CD1c-positive myeloid dendritic cell (primary cell): ENCODE results near the gene UTF1.

Experiments used
- DNase-seq: peaks from one replicate; pipeline ENCODE4 v3.0.0-alpha.2; 2016; ENCODE audit errors: extremely low spot score

UTF1 gene

GRCh38 chr10:133247681-133248333, 17.8 kb downstream of the UTF1 start:
- DNase-seq: no peak

DNA sequence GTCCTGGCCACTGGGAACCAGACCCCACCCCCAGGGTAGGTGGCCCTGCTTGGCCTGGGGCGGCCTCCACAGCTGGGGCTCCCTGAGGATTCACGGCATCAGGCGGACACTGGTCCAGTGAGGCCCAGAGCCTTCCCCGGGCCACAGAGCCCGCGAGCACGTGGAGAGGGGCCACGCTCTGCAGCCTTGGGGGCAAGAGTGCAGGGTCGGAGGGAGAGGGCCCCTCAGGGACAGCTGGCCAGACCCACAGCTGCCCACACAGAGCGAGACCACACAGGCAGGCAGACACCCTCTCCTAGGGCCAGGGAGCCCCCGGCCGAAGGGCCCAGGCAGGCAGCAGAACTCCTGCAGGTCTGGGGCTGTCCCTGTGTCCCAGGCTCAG, 18.3 kb downstream of the UTF1 start:
- no peak for DNase-seq

GRCh38 chr10:133249094-133249780, 19.2 kb downstream of the UTF1 start:
- DNase-seq: no peak

DNA sequence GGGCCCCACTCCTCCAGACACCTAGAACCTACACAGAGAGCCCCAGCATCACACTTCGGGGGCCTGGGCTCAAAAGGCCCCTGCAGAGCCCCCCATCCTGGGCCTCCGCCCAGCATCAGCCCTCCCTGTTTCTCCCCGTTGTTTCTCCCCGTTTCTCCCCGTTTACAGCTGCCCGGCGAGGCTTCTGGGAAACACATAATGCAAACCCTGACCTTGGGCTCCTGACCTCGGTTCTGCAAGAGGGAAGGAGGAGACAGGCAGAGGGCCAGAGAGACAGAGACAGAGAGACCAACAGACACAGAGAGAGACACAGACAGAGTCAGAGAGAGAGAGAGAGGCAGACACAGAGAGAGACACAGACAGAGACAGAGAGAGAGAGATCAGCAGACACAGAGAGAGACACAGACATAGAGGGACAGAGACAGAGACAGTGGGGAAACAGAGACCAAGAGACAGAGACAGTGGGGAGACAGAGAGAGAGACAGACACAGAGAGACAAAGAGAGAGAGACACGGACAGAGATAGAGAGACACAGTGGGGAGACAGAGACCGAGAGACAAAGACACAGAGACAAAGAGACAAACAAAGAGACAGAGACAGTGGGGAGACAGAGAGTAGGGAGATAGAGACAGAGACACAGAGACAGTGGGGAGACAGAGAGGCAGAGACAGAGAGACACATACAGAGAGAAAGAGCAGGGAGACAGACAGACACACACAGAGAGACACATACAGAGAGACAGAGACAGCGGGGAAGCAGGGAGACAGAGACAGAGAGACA, 20.1 kb downstream of the UTF1 start:
- DNase-seq: no peak

GRCh38 chr10:133251388-133252222, 21.6 kb downstream of the UTF1 start:
- no peak for DNase-seq

DNA sequence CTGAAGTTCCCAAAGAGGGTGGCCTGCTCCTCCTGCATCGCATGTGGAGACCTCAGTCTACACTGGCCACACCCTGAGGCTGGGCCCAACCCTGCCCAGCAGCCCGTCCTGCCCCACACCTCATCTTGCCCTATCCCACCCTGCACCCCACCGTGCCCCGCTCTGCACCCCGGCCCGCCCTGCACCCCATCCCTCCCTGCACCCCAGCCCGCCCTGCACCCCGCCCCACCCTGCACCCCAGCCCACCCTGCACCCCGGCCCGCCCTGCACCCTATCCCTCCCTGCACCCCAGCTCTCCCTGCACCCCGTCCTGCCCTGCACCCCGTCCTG, 22.2 kb downstream of the UTF1 start:
- no peak for DNase-seq

DNA sequence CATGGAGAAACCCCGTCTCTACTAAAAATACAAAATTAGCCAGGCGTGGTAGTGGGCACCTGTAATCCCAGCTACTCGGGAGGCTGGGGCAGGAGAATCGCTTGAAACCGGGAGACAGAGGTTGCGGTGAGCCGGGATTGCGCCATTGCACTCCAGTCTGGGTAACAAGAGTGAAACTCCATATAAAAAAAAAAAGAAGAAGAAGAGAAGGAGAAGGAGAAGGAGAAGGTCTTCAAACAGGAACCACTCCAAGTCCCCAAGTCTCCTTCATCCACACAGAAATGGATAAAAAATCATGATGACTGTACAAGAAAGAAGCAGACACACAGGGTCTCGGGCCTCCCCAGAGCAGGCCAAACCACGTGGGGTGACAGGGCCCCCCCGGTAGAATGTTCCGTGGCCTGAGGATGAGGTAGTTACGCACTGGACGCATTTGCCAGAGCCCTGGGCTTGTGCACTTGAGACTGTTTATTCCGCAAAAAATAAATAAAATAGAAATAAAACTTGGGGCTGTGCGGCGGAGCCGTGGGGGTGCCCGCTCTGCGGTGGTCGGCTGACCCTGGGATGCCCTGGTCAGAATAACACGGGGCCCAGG, 23.4 kb downstream of the UTF1 start:
- DNase-seq: peak; percentile 46

DNA sequence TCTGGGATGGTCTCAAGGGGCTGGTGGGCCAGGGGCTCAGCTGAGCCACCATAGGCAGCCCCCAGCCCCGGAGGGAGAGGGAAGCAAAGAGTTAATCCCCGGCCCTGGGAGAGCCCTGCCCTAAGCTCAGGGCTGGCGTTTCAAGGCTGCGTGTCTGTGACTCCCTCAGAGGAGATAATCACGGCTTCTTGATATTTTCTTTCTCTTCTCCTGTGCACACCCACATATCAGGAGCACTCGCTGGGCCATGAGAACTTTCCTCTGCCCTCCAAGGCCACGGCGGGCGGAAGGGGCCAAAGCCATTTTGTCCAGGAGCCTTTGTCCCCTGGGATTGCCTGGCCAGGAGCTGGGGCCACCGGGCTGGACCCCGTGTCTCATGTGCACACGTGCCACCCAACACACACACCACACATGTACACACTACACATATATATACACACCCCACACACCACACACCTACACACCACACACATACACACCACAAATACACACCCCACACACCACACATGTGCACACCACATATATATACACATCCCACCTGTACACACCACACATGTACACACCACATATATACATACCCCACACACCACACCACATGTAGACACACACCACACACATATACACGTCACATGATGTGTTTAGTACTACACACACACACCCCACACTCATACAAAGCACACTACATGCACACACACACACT, 24.6 kb downstream of the UTF1 start:
- no peak for DNase-seq

DNA sequence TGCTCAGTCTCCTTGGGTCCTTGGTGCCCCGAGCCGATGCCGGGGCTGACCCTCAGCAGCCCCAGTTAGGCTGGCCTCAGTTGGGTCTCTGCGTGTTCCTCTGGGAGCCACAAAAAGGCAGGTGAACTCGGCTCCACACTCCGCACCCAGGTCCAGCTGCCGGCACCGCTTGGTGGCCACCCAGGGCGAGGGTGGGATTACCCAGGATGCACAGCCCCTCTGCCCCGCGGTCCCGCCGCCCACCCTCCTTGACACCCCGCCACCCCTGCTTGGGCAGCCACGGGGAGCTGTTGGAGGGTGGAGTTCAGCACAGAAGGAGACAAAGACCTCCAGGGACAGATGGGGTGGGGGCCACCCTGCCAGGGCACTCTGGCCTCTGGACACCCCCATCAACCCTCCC, 25.3 kb downstream of the UTF1 start:
- DNase-seq: no peak

DNA sequence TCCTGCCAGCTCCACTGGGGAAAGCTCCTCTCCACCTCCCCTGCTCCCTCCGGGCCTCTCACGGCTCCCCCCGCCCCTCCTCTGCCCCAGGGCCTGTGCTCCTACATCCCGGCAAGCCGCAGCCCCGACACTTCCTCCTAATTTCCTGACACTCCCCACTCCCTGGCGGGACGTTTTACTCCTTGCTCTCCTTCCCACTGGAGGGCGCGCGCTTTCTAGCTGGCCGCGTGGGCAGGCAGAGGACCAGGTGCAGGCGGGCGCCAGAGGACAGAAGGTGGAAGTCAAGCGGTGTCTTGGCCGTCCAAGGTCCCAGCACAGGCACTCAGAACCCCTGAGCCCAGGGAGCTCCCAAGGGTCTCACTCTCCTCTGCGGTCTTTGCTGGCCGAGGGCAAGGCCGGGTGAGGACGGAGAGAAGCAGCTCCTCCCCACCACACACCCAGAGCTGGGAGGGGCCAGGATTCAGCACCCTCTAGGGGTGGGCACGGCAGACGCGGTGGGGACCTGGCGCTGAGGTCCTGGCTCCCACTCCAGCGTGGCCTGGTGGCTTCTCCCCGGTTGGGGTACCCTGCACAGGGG, 27.6 kb downstream of the UTF1 start:
- peak; percentile 75 for DNase-seq

DNA sequence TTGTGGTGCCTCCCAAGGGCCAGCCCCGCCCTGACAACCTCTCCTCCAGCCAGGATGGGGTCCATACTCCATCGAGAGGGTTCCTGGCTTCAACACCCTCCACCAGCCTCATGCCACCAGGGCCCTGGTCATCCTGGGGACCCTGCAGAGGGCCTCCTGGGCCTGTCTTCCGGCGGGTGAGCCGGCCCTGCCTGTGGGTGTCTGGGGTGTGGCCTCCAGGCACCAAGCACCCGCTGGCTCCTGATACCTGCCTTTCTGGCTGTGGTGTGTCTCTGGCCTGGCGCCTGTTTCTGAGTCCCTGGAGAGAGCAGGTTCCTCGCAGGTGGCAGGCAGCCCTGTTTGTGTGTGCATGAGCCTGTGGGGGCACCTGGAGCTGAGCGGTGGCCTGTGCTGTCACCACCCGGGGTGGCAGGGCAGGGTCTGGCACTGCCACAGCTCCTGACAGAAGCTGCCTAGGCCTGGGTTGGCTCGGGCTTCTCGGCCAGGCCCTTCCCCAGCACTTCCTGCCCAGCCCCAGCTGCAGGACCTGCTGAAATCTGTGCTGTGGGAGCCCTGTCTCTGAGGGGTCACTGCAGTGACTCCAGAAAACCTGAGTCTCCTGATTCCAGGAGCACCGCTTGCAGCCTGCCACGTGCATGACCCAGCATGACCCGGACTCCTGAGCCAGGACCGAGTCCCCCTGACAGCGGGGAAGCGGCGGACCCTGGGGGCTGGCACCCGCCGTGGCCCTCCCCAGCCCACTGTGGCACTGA, 28.2 kb downstream of the UTF1 start:
- peak; percentile 50 for DNase-seq

GRCh38 chr10:133258818-133259601, 29.0 kb downstream of the UTF1 start:
- DNase-seq: peak; percentile 99

DNA sequence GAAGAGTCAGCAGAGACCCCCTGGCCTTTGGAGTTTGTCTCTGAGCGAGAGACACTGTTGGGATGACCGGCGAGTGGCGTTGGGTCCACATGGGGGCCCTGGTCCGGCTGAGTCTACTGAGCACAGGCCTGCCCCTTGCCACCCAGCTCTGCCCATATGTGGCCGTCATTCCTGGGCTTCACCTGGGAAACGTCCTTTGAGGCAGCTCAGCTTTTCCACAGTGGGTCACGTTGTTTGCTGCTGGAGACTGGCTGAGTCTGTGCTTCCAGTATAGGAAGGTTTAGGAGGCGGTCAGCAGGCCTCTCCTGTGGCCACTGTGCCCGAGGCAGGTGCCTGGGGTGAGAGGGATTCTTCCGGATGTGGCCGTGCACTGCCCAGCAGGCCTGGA, 29.6 kb downstream of the UTF1 start:
- DNase-seq: no peak

DNA sequence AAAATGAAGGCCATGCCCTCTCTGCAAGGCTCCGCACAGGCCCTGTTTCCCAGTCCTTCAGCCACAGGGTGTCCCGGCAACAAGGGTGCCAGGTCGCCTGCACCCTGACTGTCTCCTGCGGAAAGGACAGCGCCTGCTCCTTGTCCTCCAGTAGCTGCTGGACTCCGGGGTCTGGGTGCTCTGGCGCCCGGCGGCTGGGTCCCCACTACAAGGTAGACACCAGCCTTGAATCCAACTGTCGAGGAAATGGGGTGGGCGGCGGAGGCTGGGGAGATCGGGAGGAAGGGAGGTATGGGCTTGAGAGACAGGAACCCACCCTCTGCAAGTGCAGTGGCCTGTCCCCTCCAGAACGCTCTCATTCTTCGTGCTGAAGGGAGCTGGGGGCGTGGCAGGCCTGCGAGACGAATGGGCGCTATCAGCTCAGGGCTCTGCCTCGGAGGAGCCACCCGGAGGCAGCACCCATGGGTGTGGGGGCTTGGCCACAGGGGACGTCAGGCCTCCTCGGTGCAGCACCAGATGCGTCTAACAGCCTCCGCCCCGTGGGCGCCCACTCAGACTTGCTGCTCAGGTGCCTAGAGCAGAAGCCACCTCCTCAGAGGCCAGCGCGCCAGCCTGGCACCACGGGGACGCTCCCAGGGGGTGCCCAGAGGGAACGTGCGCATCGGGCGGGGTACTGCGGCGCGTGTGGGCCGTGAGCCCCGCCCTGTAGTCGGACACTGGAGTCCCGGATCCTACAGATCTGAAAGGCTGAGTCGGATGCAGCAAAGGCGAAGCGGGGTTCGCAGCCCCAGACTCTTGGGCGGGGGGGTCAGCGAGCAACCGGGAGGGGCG, 31.1 kb downstream of the UTF1 start:
- peak; percentile 89 for DNase-seq

- peak; percentile 92 for DNase-seq
Observed at GRCh38 chr10:133261726-133262325, 31.8 kb downstream of the UTF1 start.

GRCh38 chr10:133262696-133263095, 32.7 kb downstream of the UTF1 start:
- no peak for DNase-seq

DNA sequence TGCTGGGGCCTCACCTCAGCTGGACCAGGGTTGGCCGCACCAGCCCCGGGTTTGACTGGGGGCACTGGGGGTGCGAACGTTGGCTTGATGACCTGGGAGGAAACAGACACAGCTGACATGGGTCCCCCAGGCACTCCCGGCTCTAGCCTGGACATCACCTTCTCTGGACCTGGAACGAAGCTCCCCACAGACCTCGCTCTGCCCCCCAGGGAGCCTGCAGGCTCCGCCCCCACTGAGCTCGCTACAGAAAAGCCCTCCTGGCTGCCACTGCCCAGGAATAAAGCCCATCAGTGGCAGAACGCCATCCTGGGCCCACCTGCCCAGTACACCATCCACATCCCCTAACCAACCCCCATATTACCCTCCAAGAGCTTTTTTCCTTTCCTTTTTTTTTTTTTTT, 33.7 kb downstream of the UTF1 start:
- DNase-seq: no peak

DNA sequence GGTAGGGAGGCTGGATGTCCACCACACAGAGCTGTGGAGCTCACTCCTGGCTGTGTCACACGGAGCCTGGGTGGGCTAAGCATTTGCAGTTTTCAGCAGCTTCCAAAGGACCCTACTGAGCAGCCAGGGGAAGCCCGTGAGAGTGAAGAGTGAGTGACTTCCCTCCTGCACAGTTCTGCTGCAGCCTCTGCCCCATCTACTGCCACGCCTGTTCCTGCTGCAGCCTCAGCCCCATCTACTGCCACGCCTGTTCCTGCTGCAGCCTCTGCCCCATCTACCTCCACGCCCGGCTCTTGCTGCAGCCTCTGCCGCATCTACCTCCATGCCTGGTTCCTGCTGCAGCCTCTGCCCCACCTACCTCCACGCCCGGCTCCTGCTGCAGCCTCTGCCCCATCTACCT, 34.4 kb downstream of the UTF1 start:
- peak; percentile 62 for DNase-seq
